Measurements from ENCODE around the gene HOXA3. TPM values are rescaled to one million over a fixed set of nuclear protein-coding genes. Genes with fewer than 3 reads are reported as not detected.

Gene HOXA3
- total RNA-seq, 1 experiment from 2014 or later = 8.6 TPM

GRCh38 chr7:27166531-27167505 lies 14.4 kb upstream of the HOXA3 start:
- DNase-seq (ENCODE audit: low read depth) = peak; percentile 83

- peak; percentile 65 for DNase-seq (ENCODE audit: low read depth)
Measured at GRCh38 chr7:27165996-27166530, 13.7 kb upstream of the HOXA3 start.

- peak; percentile 93 for DNase-seq (ENCODE audit: low read depth)
Measured at GRCh38 chr7:27165089-27165995, 13.0 kb upstream of the HOXA3 start, which contains the start of gene HOXA9. HOXA9 (minus strand) TSS chr7:27165537; CDS start chr7:27165457, 80 bp downstream.

- peak; percentile 60 for DNase-seq (ENCODE audit: low read depth)
Measured at GRCh38 chr7:27164367-27165088, 12.1 kb upstream of the HOXA3 start.

- peak; percentile 28 for DNase-seq (ENCODE audit: low read depth)
Measured at GRCh38 chr7:27164045-27164366, 11.6 kb upstream of the HOXA3 start.

- peak; percentile 40 for DNase-seq (ENCODE audit: low read depth)
Measured at GRCh38 chr7:27163288-27164044, 11.1 kb upstream of the HOXA3 start.

GRCh38 chr7:27162561-27163287 lies 10.3 kb upstream of the HOXA3 start:
- peak; percentile 22 for DNase-seq (ENCODE audit: low read depth)

- peak; percentile 49 for DNase-seq (ENCODE audit: low read depth)
Measured at GRCh38 chr7:27161721-27162560, 9.6 kb upstream of the HOXA3 start.

GRCh38 chr7:27161214-27161720 lies 8.9 kb upstream of the HOXA3 start:
- DNase-seq (ENCODE audit: low read depth) = peak; percentile 65

- peak; percentile 80 for DNase-seq (ENCODE audit: low read depth)
Measured at GRCh38 chr7:27160546-27161213, 8.3 kb upstream of the HOXA3 start.

GRCh38 chr7:27160145-27160545 lies 7.8 kb upstream of the HOXA3 start:
- DNase-seq (ENCODE audit: low read depth) = no peak

- no peak for DNase-seq (ENCODE audit: low read depth)
Measured at GRCh38 chr7:27159266-27160144, 7.1 kb upstream of the HOXA3 start.

GRCh38 chr7:27158436-27159265 lies 6.3 kb upstream of the HOXA3 start:
- DNase-seq (ENCODE audit: low read depth) = no peak

- no peak for DNase-seq (ENCODE audit: low read depth)
Measured at GRCh38 chr7:27157702-27158431, 5.5 kb upstream of the HOXA3 start.

- DNase-seq (ENCODE audit: low read depth) = no peak
Measured at GRCh38 chr7:27156916-27157701, 4.7 kb upstream of the HOXA3 start.

All from M059J (cell line).